OCI-LY7 (cell line): Measurements from ENCODE around the gene RPA1.

Experiments
- CTCF ChIP-seq: fragments of 200-600 bp; sonication (generic); conservative IDR thresholded peaks from 2 replicates; pipeline ENCODE4 v1.5.1; 2014; ENCODE audit warnings: mild to moderate bottlenecking, antibody characterized with exemption, low read length, moderate library complexity, mixed read lengths
- EZH2phosphoT487 ChIP-seq: fragments of 200-600 bp; sonication (generic); IDR thresholded peaks from 2 replicates; pipeline ENCODE4 v1.6.1; 2018; ENCODE audit warnings: low read depth, borderline replicate concordance, mild to moderate bottlenecking, mixed run types, antibody characterized with exemption, low read length, moderate library complexity, mixed read lengths

- TF ChIP-seq CTCF: no peak
- no peak for TF ChIP-seq EZH2phosphoT487
Observed at GRCh38 chr17:1918346-1919162, 88.7 kb downstream of the RPA1 start.
